ENCODE measurements around the gene ADCK1. TPM values are rescaled to one million over a fixed set of nuclear protein-coding genes. Genes with fewer than 3 reads are reported as not detected.
"Not testable (repeated sequence)": the region's sequence is repeated elsewhere in the genome, so short reads cannot be mapped to it uniquely, and the experiment has no call there.

ADCK1 gene
- total RNA-seq, 2 donors from 2014 or later = 5.0 to 6.2 TPM

GRCh38 chr14:77804592-77804991 lies 4.7 kb downstream of the ADCK1 start:
- DNase-seq (ENCODE audit: low spot score) = no peak
- intact Hi-C loops (cut with DNase I) = no loop called here

GRCh38 chr14:77805706-77806105 lies 5.8 kb downstream of the ADCK1 start:
- DNase-seq (ENCODE audit: low spot score) = no peak
- intact Hi-C loops (cut with DNase I) = no loop called here

- intact Hi-C loops (cut with DNase I) = no loop called here
- DNase-seq (ENCODE audit: low spot score) = no peak
Observed at GRCh38 chr14:77808250-77808649, 8.3 kb downstream of the ADCK1 start.

- intact Hi-C loops (cut with DNase I) = no loop called here
Observed at GRCh38 chr14:77809011-77809410, 9.1 kb downstream of the ADCK1 start.

GRCh38 chr14:77812028-77812427 lies 12.1 kb downstream of the ADCK1 start:
- intact Hi-C loops (cut with DNase I) = no loop called here
- DNase-seq (ENCODE audit: low spot score) = no peak

More at GRCh38 chr14:77809011-77809410, 9.1 kb downstream of the ADCK1 start:
- DNase-seq (ENCODE audit: low spot score) = no peak

- intact Hi-C loops (cut with DNase I); DNase-seq (ENCODE audit: low spot score): not testable (repeated sequence)
Observed at GRCh38 chr14:77812682-77813081, 12.8 kb downstream of the ADCK1 start.

- intact Hi-C loops (cut with DNase I) = no loop called here
Observed at GRCh38 chr14:77822307-77822706, 22.4 kb downstream of the ADCK1 start.

GRCh38 chr14:77822741-77823140 lies 22.8 kb downstream of the ADCK1 start:
- DNase-seq (ENCODE audit: low spot score) = no peak
- intact Hi-C loops (cut with DNase I) = no loop called here

More at GRCh38 chr14:77822307-77822706, 22.4 kb downstream of the ADCK1 start:
- no peak for DNase-seq (ENCODE audit: low spot score)

GRCh38 chr14:77823378-77823777 lies 23.5 kb downstream of the ADCK1 start:
- no peak for DNase-seq (ENCODE audit: low spot score)

GRCh38 chr14:77825895-77826519 lies 26.1 kb downstream of the ADCK1 start:
- intact Hi-C loops (cut with DNase I) = no loop called here
- no peak for DNase-seq (ENCODE audit: low spot score)

More at GRCh38 chr14:77823378-77823777, 23.5 kb downstream of the ADCK1 start:
- intact Hi-C loops (cut with DNase I) = no loop called here

GRCh38 chr14:77830692-77831091 lies 30.8 kb downstream of the ADCK1 start:
- intact Hi-C loops (cut with DNase I) = no loop called here
- no peak for DNase-seq (ENCODE audit: low spot score)

- no peak for DNase-seq (ENCODE audit: low spot score)
- intact Hi-C loops (cut with DNase I) = no loop called here
Observed at GRCh38 chr14:77832297-77832696, 32.4 kb downstream of the ADCK1 start.

GRCh38 chr14:77837926-77838325 lies 38.0 kb downstream of the ADCK1 start:
- DNase-seq (ENCODE audit: low spot score) = no peak
- intact Hi-C loops (cut with DNase I) = no loop called here

- no peak for DNase-seq (ENCODE audit: low spot score)
- intact Hi-C loops (cut with DNase I) = no loop called here
Observed at GRCh38 chr14:77838831-77839511, 39.1 kb downstream of the ADCK1 start.

- DNase-seq (ENCODE audit: low spot score) = no peak
- intact Hi-C loops (cut with DNase I) = no loop called here
Observed at GRCh38 chr14:77843195-77843594, 43.3 kb downstream of the ADCK1 start.

GRCh38 chr14:77843651-77844050 lies 43.7 kb downstream of the ADCK1 start:
- DNase-seq (ENCODE audit: low spot score) = no peak
- intact Hi-C loops (cut with DNase I) = no loop called here

- no peak for DNase-seq (ENCODE audit: low spot score)
- intact Hi-C loops (cut with DNase I) = no loop called here
Observed at GRCh38 chr14:77844802-77845201, 44.9 kb downstream of the ADCK1 start.

GRCh38 chr14:77848031-77848430 lies 48.1 kb downstream of the ADCK1 start:
- DNase-seq (ENCODE audit: low spot score) = no peak
- intact Hi-C loops (cut with DNase I) = no loop called here

- no peak for DNase-seq (ENCODE audit: low spot score)
- intact Hi-C loops (cut with DNase I) = no loop called here
Observed at GRCh38 chr14:77849711-77850110, 49.8 kb downstream of the ADCK1 start.

- no peak for DNase-seq (ENCODE audit: low spot score)
- intact Hi-C loops (cut with DNase I) = no loop called here
Observed at GRCh38 chr14:77853919-77854318, 54.0 kb downstream of the ADCK1 start.

- intact Hi-C loops (cut with DNase I) = no loop called here
- DNase-seq (ENCODE audit: low spot score) = no peak
Observed at GRCh38 chr14:77856941-77857340, 57.0 kb downstream of the ADCK1 start.

Measured in posterior vena cava (tissue), 2 donors.